Activated T-helper 17 cell treated with anti-CD3 and anti-CD28 coated beads, Interleukin-2, amount 50 U/mL, for 72 hours (primary cell): ENCODE measurements around the gene PBX2. TPM values are rescaled to one million over a fixed set of nuclear protein-coding genes. Genes with fewer than 3 reads are reported as not detected.
"Not testable (repeated sequence)": the region's sequence is repeated elsewhere in the genome, so short reads cannot be mapped to it uniquely, and the experiment has no call there.

Experiments used
- ATAC-seq: fragments of 150-1000 bp; cut with Tn5 transposase; replicated peaks from 2 replicates; pipeline ENCODE4 v1.10.0; 2021; ENCODE audit warnings: mild to moderate bottlenecking, moderate library complexity
- H3K27ac Mint-ChIP-seq: one replicate; pipeline ENCODE4 v1.8.0; 2022; ENCODE audit warnings: mixed read lengths
- H3K27me3 Mint-ChIP-seq: one replicate; pipeline ENCODE4 v1.8.0; 2022; ENCODE audit warnings: mixed read lengths
- H3K36me3 Mint-ChIP-seq: one replicate; pipeline ENCODE4 v1.8.0; 2022; ENCODE audit warnings: low read depth, mild to moderate bottlenecking, mixed read lengths
- H3K4me1 Mint-ChIP-seq: one replicate; pipeline ENCODE4 v1.8.0; 2022; ENCODE audit warnings: mixed read lengths
- H3K4me3 Mint-ChIP-seq: one replicate; pipeline ENCODE4 v1.8.0; 2022; ENCODE audit warnings: mild to moderate bottlenecking, mixed read lengths
- H3K9me3 Mint-ChIP-seq: one replicate; pipeline ENCODE4 v1.8.0; 2022; ENCODE audit warnings: mixed read lengths
- total RNA-seq, 2 donors: library from RNA; stranded (reverse); gene quantifications; one replicate each; pipeline ENCODE4 v1.2.3, GENCODE V29; 2022

PBX2 gene
- total RNA-seq, 2 donors from 2014 or later = 53.0 to 135 TPM

- Mint-ChIP-seq H3K36me3 (no peaks in the 10 kb centered on the region), H3K4me3 (peak overlapping the region; percentile 80), H3K27ac (no peak overlapping the region), H3K27me3 (peaks cover 28% of the 10 kb centered on the region), H3K9me3 (no peaks in the 10 kb centered on the region), H3K4me1 (peaks cover 12% of the 10 kb centered on the region)
- no peak for ATAC-seq
Measured at GRCh38 chr6:32147401-32148132, 42.4 kb downstream of the PBX2 start.

- Mint-ChIP-seq H3K27ac (no peak overlapping the region), H3K36me3 (no peaks in the 10 kb centered on the region), H3K27me3 (peaks cover 34% of the 10 kb centered on the region), H3K4me3 (no peak overlapping the region), H3K9me3 (no peaks in the 10 kb centered on the region), H3K4me1 (peaks cover 12% of the 10 kb centered on the region)
- ATAC-seq = no peak
Measured at GRCh38 chr6:32146687-32147086, 43.3 kb downstream of the PBX2 start.

- H3K4me3 Mint-ChIP-seq = no peak overlapping the region
- ATAC-seq = no peak
- peaks cover 35% of the 10 kb centered on the region for H3K27me3 Mint-ChIP-seq
- peaks cover 12% of the 10 kb centered on the region for H3K4me1 Mint-ChIP-seq
- H3K36me3 Mint-ChIP-seq = no peaks in the 10 kb centered on the region
- no peak overlapping the region for H3K27ac Mint-ChIP-seq
- H3K9me3 Mint-ChIP-seq = no peaks in the 10 kb centered on the region
Measured at GRCh38 chr6:32146287-32146686, 43.7 kb downstream of the PBX2 start.

GRCh38 chr6:32144238-32144637 is 45.8 kb downstream of the PBX2 start:
- H3K4me1 Mint-ChIP-seq, H3K4me3 Mint-ChIP-seq: not testable (repeated sequence)

GRCh38 chr6:32140420-32141046 is 49.5 kb downstream of the PBX2 start:
- Mint-ChIP-seq H3K36me3 (no peaks in the 10 kb centered on the region), H3K27me3 (peaks cover 13% of the 10 kb centered on the region), H3K4me1 (no peaks in the 10 kb centered on the region), H3K4me3 (no peak overlapping the region), H3K27ac (no peak overlapping the region), H3K9me3 (no peaks in the 10 kb centered on the region)
- no peak for ATAC-seq

More at GRCh38 chr6:32144238-32144637, 45.8 kb downstream of the PBX2 start:
- peaks cover 26% of the 10 kb centered on the region for H3K27me3 Mint-ChIP-seq
- H3K27ac Mint-ChIP-seq, ATAC-seq, H3K9me3 Mint-ChIP-seq, H3K36me3 Mint-ChIP-seq: not testable (repeated sequence)

- Mint-ChIP-seq H3K4me3 (no peak overlapping the region), H3K36me3 (no peaks in the 10 kb centered on the region), H3K4me1 (no peaks in the 10 kb centered on the region), H3K9me3 (no peaks in the 10 kb centered on the region), H3K27ac (no peak overlapping the region), H3K27me3 (peaks cover 13% of the 10 kb centered on the region)
- no peak for ATAC-seq
Measured at GRCh38 chr6:32139590-32139989, 50.4 kb downstream of the PBX2 start.

GRCh38 chr6:32137454-32137853 is 52.5 kb downstream of the PBX2 start:
- Mint-ChIP-seq H3K4me3 (no peak overlapping the region), H3K27me3 (peaks cover 17% of the 10 kb centered on the region), H3K36me3 (no peaks in the 10 kb centered on the region), H3K4me1 (no peaks in the 10 kb centered on the region), H3K9me3 (no peaks in the 10 kb centered on the region), H3K27ac (peak overlapping the region; percentile 27)
- ATAC-seq = no peak

Other genes starting within 250 kb of the PBX2 start
- gene CFB, start 244.1 kb downstream of the PBX2 start, total RNA-seq = 1 to 10 TPM in 1 of 2 donors, not detected in 1; 1.5 TPM
- 10 to 100 TPM; 50.3 to 63.6 TPM for gene NELFE, start 231.2 kb downstream of the PBX2 start, total RNA-seq
- 10 to 100 TPM; 86.5 to 92.9 TPM for gene SKIC2, start 231.0 kb downstream of the PBX2 start, total RNA-seq
- 10 to 100 TPM; 14.9 to 16.9 TPM for gene DXO, start 218.1 kb downstream of the PBX2 start, total RNA-seq
- 1 to 10 TPM; 6.5 to 6.9 TPM for gene C4A, start 208.1 kb downstream of the PBX2 start, total RNA-seq
- gene C4B, start 175.4 kb downstream of the PBX2 start, total RNA-seq = 1 to 10 TPM; 5.9 to 6.1 TPM
- under 1 TPM; 0.16 to 0.91 TPM for gene CYP21A2, start 151.8 kb downstream of the PBX2 start, total RNA-seq
- 10 to 100 TPM in 1 of 2 donors, 1 to 10 TPM in 1; 7.2 to 26.8 TPM for gene TNXB, start 80.9 kb downstream of the PBX2 start, total RNA-seq
- gene ATF6B, start 62.0 kb downstream of the PBX2 start, total RNA-seq = 10 to 100 TPM; 73.4 to 99.9 TPM
- gene FKBPL, start 59.9 kb downstream of the PBX2 start, total RNA-seq = 1 to 10 TPM; 7.4 to 9.3 TPM
- under 1 TPM; 0.17 to 0.29 TPM for gene PRRT1, start 38.3 kb downstream of the PBX2 start, total RNA-seq
- gene PPT2, start 36.1 kb downstream of the PBX2 start, total RNA-seq = 10 to 100 TPM; 10.5 to 18.0 TPM
- gene EGFL8, start 25.6 kb downstream of the PBX2 start, total RNA-seq = 10 to 100 TPM in 1 of 2 donors, 1 to 10 TPM in 1; 6.7 to 10.1 TPM
- gene AGPAT1, start 14.1 kb downstream of the PBX2 start, total RNA-seq = 10 to 100 TPM; 26.8 to 37.5 TPM
- gene RNF5, start 11.8 kb downstream of the PBX2 start, total RNA-seq = 10 to 100 TPM; 46.0 to 64.5 TPM
- 10 to 100 TPM; 19.3 to 50.2 TPM for gene AGER, start 5.9 kb downstream of the PBX2 start, total RNA-seq
- 100 to 1,000 TPM; 136 to 227 TPM for gene GPSM3, start 2.4 kb upstream of the PBX2 start, total RNA-seq
- 1 to 10 TPM in 1 of 2 donors, under 1 TPM in 1; 0.73 to 2.3 TPM for gene NOTCH4, start 33.9 kb upstream of the PBX2 start, total RNA-seq
- gene TSBP1, start 181.7 kb upstream of the PBX2 start, total RNA-seq = not detected
- not detected for gene BTNL2, start 217.0 kb upstream of the PBX2 start, total RNA-seq
- 100 to 1,000 TPM in 1 of 2 donors, 10 to 100 TPM in 1; 13.6 to 170 TPM for gene HLA-DRA, start 249.7 kb upstream of the PBX2 start, total RNA-seq